Heart left ventricle (tissue), 13 donors: Measurements from ENCODE around the gene CMTM5.

Experiments used
- CTCF ChIP-seq, 12 donors: fragments of 200-600 bp; sonication (generic) in 4 of 12; IDR thresholded peaks; one replicate each; pipeline versions ENCODE4 v1.5.0 to v1.8.0; 2018 to 2022; ENCODE audit warnings: antibody characterized with exemption in 12 of 12, mild to moderate bottlenecking in 5 of 12
- POLR2A ChIP-seq, 2 donors: fragments of 450-650 bp; IDR thresholded peaks; one replicate each; pipeline ENCODE4 v1.6.1; 2017; ENCODE audit warnings: antibody characterized with exemption in 2 of 2, mild to moderate bottlenecking in 2 of 2, moderate library complexity in 2 of 2
- donor health status: ischemic (EF 13 %, LVEDD 7.1; RV severe dilation, severe dysfunction).
- donor health status: DM: no; HTN: yes; CAD: no.
- donor health status: DM: no; HTN: no; CAD: no.
- donor health status: ischemic (EF 25% LVEDD 6.9; RV normal size, moderate dysfunction).
- donor health status: ischemic (EF 25% LVEDD 5.7; RV mildly dilated, moderate dysfunction).
- donor health status: ischemic (EF 35%, LVEDD 5.7; RV mildly dilated, moderate dysfunction).
- donor health status: nonischemic (EF 11% LVEDD 7.7; RV severe dilation, severe dysfunction).
- donor health status: DM: yes; HTN: yes; CAD: no.
- donor health status: PGD.
- donor health status: ischemic (EF 29% LVEDD 5.4; RV normal size, mild dysfunction).
- donor health status: nonischemic (EF 23%, LVEDD 6.1; RV moderate dilation, normal function).

- TF ChIP-seq CTCF (IDR thresholded peaks at IDR 0.05), result no peak
- no peak for TF ChIP-seq POLR2A (IDR thresholded peaks at IDR 0.05)
Observed at GRCh38 chr14:23351681-23352505, 25.0 kb upstream of the CMTM5 start.
